Ammon's horn (tissue), 1 donor: ENCODE data around the gene SLK.

Experiments
- DNase-seq: peaks from one replicate; pipeline ENCODE4 v3.0.0-alpha.2; 2016; ENCODE audit warnings: low spot score

The SLK gene

DNA sequence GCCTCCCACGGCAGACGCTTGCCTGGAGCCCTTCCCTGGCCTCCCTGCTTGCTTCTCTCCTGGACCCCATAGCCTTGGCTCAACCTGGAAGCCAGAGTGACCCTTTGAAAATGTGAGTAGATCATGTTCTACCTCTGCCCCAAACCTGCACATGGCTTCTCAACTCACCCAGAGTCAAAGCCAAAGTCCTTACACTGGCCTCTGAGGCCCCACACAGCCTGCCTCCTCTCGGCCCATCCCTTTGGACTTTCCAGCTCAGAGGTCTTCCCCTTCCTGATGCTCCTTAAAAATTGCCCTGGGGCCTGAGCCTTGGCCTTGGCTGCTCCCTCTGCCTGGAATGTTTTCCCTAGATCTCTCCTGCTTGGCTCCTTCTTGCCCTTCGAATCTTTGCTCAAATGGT is 86.3 kb downstream of the SLK start:
- no peak for DNase-seq

DNA sequence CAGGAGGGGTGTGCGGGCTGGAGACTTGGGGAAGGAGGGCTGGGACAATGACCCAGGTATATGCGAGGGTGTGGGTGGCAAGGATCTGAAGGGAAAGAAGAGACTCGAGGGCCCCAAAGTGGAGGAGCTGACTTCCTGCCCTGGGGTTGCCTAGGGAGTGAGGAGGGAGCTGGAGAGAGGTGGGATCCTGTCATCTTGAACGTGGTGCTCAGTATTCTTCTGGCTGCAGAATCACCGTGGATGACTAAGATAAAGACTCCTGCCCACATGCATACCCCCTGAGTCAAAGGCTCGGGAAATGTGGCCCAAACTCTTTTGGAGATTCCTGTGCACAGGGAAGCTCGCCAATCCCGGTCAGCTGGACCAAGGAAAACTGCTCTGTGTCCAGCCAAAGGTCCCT is 87.5 kb downstream of the SLK start:
- no peak for DNase-seq

DNA sequence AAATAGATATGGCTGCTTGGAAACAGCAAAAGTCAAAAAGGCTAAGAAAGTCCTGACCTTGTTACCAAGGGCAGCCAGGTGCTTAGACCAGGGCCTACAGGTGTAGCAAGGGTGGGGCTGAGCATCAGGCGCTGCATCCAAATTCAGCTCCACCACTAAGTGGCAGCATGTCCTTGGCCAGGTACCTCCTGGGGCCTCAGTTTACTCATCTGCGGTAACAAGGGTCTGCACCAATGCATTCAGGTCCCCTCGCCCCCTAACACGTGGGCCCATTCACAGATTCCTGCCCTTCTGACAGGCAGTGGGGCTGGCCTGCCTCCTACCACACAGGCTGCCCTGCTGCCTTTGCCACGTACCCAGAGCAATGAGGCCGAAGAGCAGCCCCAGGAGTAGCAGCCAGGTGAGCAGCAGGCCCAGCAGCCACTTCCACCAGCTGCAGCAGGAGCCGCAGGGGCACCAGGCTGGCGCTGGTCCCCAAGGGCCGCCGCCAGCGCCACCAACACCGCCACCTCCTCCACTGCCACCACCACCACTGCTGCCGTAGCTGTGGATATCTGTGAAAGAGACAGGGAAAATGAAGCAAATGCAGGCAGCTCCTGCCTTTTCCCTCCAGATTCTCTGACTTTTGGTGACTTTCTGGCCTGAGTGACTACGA is 89.8 kb downstream of the SLK start:
- no peak for DNase-seq

DNA sequence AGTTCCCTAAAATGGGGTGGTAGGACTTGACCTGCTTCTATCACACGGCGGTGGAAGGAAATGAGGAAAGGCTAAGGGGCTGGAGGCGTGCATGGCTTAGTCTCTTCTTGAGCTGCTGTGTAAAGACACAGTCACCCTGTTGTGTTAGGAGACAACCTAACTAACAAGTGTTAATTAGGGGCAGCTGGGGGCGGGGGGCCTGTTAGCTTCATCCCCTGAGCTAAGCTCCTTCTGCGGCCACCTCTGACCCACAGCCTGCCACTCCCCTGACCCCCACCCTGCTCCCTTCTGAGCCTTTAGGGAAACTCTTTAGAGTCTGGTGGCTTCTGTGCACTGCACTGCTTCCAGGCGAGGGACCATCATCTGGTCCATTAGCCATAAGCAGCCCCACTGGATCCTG is 90.8 kb downstream of the SLK start:
- DNase-seq = no peak

DNA sequence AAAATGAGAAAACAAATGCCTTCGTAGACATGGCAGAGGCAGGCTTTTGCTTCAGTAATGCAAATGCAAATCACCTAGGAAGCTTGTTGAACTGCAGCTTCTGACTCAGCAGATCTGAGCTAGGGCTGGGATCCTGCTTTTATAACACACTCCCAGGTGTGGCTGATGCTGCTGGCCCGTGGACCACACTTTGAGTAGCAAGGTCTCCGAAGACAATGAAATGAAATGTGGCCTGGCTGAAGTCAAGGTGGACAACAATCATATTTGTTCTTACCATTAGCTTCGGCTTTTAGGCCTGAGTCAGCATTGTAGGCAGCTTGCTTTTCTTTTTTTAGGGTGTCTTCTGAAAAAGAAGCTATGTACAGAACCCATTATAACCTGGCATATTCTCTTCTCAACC is 92.4 kb downstream of the SLK start:
- DNase-seq = no peak

DNA sequence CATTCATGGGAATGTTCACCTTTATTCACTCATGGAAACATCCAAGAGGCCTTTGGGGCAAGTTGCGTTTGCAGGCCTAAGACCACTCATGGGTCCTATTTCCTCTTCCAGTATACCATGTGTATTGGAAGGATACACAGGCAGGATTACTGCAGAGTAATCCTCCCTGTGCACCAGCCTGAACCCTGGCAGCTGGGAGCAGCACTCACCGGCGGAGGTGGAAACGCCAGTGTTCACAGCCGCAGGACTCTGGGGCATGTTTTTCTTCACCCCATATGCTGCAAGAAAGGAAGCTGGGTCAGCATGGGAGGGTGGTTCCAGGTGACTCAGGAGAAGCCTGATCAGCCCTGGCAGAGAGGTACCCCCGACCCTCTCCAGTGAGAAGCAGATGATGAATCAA is 94.3 kb downstream of the SLK start:
- no peak for DNase-seq

DNA sequence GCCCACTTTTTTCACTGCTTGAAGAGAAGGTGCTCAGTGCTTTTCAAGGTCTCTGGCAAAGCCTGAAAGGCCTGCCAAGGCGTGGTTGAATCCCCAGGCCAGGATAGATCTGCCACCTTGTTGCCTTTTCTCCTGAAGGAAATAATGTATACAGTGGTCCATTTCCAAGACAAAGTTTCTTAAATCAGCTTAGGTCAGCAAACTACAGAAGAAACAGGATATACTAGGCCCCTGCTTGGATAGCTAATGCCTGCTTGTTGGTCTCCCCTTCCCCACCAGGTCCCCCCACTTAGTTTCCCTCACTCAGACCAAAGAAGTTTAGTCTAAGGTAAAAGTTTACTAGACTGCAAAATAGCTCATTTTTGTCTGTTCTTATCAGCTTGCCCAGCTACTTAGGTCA is 98.8 kb downstream of the SLK start:
- DNase-seq = no peak

DNA sequence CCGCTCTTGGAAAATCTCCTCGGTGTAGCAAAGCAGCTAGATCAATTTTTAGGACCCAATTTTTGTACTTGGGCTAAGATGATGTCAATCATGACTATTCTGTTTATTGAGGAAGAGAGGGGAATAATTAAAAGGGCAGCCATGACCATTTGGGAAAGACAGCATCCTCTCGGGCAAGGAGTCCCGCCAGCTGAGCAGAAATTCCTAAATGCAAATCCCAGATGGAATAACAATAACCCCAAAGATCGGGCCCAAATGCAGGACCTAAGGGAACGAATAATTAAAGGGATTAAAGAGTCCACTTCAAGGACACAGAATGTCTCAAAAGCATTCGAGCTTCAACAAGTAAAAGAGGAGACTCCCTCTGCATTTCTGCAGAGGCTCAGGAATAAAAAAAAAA is 100.0 kb downstream of the SLK start:
- DNase-seq = no peak

DNA sequence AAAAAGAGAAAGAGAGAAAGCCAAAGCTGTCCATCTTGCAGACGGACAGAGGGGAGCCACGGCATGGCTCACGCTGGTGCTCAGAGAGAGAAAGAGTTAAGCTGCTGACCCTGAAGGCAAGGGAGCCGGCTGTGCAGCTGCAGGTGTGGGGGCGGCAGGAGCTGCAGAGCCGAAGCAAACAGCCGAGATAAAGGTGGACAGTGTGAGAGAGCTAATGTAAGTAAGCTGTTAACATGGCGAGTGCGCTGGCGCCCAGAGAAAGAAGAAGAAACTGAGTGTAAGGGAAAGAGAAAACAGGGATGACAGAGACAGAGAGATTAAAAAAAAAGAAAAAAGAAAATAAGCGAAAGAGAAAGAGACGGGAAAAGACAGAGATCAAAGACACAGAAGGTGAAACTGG is 100.6 kb downstream of the SLK start:
- no peak for DNase-seq

DNA sequence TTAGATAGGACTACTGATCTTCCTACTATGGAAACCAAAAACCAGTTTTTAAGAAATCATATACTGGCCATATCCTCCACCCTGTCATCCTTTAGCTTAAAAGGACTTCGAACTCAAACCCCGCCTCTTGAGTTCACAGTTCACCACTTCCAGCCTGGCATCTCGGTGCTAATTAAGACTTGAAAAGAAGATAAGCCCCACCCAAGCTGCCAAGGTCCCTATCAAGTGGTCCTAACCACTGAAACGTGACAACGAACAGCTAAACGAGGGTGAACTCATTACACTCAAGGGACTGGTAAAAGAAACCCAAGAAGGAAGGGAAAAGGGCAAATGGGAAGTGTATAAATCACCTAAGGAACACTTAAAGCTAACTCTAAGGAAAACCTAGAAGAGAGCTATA is 102.7 kb downstream of the SLK start:
- DNase-seq = no peak

DNA sequence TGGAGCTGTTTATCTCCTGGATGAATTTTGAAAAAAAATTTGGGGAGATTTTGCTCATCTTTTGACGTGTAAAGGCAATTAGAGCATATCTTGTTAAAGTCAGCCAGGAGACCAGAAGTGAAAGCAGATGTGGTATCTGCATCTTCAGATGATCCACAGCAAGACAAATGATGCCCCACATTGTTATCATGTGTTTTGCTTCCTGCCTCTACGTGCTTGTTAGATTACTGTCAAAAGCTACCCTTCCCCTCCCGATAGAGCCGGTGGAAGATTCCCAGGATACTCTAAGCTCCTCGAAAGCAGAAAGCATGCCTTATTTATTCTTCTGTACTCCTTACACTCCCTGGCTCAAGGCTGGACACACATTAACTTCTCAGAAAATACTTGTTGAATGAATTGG is 105.8 kb downstream of the SLK start:
- no peak for DNase-seq

DNA sequence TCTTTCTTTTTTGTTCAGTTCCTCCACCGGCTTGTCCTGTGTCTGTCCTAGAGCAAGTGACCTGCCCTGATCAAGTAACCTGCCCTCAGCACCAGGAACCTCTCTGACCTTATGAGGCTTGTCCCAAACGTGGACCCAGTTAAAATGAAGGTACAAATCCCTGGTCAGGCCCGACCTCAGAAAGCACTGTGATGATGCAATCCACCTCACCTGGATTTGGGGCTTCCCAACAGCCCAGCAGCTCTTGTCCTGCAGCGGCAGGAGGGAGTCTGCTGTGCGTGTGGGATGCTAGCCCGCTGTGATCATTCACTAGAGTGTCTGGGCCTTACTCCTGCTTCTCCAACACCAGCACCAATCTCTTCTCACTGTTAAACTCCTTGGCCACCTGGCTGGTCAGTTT is 107.6 kb downstream of the SLK start:
- no peak for DNase-seq

DNA sequence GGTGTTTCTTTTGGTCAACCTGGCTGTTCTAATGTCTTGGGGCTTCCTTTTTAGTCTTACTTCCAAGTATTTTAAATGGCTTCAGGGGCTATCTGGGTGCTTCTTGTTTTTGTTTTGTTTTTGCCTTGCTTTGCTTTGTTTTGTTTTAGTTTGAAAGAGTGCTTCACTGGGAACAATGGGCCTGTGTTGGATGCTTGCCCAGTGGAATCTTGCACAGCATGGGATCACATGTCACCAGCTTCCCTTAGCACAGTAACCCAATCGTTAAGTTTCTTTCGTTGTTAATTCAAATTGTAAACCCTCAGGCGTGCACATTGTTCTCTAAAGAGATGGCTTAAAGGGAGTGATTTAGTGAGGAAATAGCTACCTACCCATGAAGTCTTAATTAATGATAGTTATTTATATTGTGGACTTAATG is 109.8 kb downstream of the SLK start:
- DNase-seq = peak; percentile 85

DNA sequence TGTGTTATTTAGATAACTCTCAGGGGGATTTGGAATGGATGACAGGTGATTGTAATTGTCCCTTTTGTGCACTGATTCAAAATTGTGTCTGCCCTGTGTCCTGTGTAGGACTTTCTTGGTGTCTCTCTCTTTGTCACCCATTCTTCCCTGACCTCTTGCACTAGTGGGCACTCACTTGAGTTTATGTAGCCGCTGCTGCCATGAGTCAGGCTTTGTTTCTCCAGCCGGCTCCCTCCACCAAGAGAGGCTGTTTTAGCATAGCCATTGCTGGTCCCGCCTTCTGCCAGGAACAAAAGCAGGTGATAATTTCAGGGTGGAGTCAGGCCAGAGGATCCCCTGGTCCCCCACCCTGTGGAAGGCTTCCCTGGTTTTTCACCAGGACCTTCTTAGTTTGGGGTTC is 110.3 kb downstream of the SLK start:
- no peak for DNase-seq

DNA sequence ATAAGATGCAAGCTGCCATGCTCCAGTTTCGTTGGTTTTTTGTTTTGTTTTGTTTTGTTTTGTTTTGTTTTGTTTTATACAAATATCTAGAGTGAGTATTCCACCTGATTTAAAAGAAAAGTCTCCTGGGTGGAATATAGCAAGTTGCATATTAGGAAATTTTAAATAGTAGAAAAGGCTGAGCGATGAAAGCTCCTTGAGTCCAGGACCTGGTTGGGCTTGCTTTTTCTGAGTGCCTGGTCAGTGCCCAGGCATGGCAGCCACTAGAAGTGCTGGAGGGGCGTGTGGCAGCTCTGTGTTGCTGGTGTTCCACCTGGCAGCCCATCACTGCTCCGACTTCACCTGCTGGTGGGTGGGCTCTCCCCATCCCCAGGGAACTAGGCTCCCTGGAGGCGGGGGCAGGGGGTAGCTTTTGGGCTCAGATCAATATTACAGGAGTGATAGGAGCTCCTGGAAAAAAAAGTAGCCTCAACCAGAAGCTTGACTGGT is 110.8 kb downstream of the SLK start:
- no peak for DNase-seq
